Cardiac muscle cell (in vitro differentiated cells and primary cell): Measurements from ENCODE around the gene CRABP2. TPM values are rescaled to one million over a fixed set of nuclear protein-coding genes. Genes with fewer than 3 reads are reported as not detected.
A peak's percentile ranks its signal among the peaks of the same experiment; 100 is the strongest.

ENCODE experiments used
- DNase-seq, 2 donors: peaks; one replicate each; pipeline versions ENCODE4 v3.0.0 to v3.0.0-alpha.2; 2010 to 2017; ENCODE audit warnings: low read depth in 1 of 2, low spot score in 1 of 2
- H3K27ac ChIP-seq: fragments of 200-600 bp; sonication (generic); 2 replicates; pipeline ENCODE4 v1.5.1; 2016
- H3K27me3 ChIP-seq: fragments of 200-600 bp; sonication (generic); 2 replicates; pipeline ENCODE4 v1.6.0; 2016; ENCODE audit warnings: control low read depth
- H3K36me3 ChIP-seq: fragments of 200-600 bp; sonication (generic); 2 replicates; pipeline ENCODE4 v1.5.1; 2016; ENCODE audit warnings: control low read depth
- H3K4me1 ChIP-seq: fragments of 200-600 bp; sonication (generic); 2 replicates; pipeline ENCODE4 v1.8.1; 2017; ENCODE audit warnings: low read depth, mild to moderate bottlenecking, mixed run types
- H3K4me3 ChIP-seq: fragments of 200-600 bp; sonication (generic); 2 replicates; pipeline ENCODE4 v1.5.1; 2016; ENCODE audit warnings: mild to moderate bottlenecking
- H3K9me3 ChIP-seq: fragments of 200-600 bp; sonication (generic); 2 replicates; pipeline ENCODE4 v1.5.1; 2017; ENCODE audit warnings: low read depth, mild to moderate bottlenecking, control low read depth
- CTCF ChIP-seq: IDR thresholded peaks from 2 replicates; pipeline ENCODE4 v1.5.1; 2012; ENCODE audit warnings: low read depth, mild to moderate bottlenecking, low read length
- polyA plus RNA-seq: library from polyadenylated mRNA; unstranded; fragments of >200 nt; fragmentation: Nextera tagmentation; extraction: Ambion mirVana; gene quantifications from 2 replicates; pipeline ENCODE4 v1.2.1, GENCODE V29; 2016
- total RNA-seq: library from RNA; depleted of rRNA; stranded (reverse); fragments of >200 nt; gene quantifications from 2 replicates; pipeline ENCODE4 v1.2.3, GENCODE V29; 2016

The CRABP2 gene
- total and polyA plus RNA-seq, 2 experiments from 2014 or later, result 556 to 1,249 TPM

GRCh38 chr1:156690675-156691036 is 14.7 kb downstream of the CRABP2 start:
- Histone ChIP-seq H3K4me1 (peaks cover 50% of the 10 kb centered on the region), H3K4me3 (no peak overlapping the region), H3K36me3 (no peaks in the 10 kb centered on the region), H3K27me3 (no peaks in the 10 kb centered on the region), H3K27ac (peak overlapping the region; percentile 89), H3K9me3 (no peaks in the 10 kb centered on the region)
- no peak for DNase-seq
- no peak for TF ChIP-seq CTCF

GRCh38 chr1:156689953-156690674 is 15.3 kb downstream of the CRABP2 start:
- DNase-seq, result peak; percentile 53 to 68
- Histone ChIP-seq H3K9me3 (no peaks in the 10 kb centered on the region), H3K36me3 (no peaks in the 10 kb centered on the region), H3K4me3 (peak overlapping the region; percentile 24), H3K4me1 (peaks cover 50% of the 10 kb centered on the region), H3K27ac (peak overlapping the region; percentile 89), H3K27me3 (no peaks in the 10 kb centered on the region)
- no peak for TF ChIP-seq CTCF

- H3K9me3 ChIP-seq, result no peaks in the 10 kb centered on the region
- H3K36me3 ChIP-seq, result no peaks in the 10 kb centered on the region
- peak; percentile 92 for TF ChIP-seq CTCF
- H3K4me3 ChIP-seq, result peak overlapping the region; percentile 24
- peak overlapping the region; percentile 89 for H3K27ac ChIP-seq
- H3K4me1 ChIP-seq, result peaks cover 45% of the 10 kb centered on the region
- H3K27me3 ChIP-seq, result no peaks in the 10 kb centered on the region
- DNase-seq, result peak; percentile 91 to 93
These were observed 16.1 kb downstream of the CRABP2 start for GRCh38 chr1:156689035-156689952.

GRCh38 chr1:156684227-156684782 is 21.1 kb downstream of the CRABP2 start:
- TF ChIP-seq CTCF, result no peak
- peak in 1 of 2 donors; percentile 37 for DNase-seq
- Histone ChIP-seq H3K4me3 (no peak overlapping the region), H3K36me3 (no peaks in the 10 kb centered on the region), H3K9me3 (no peaks in the 10 kb centered on the region), H3K27me3 (no peaks in the 10 kb centered on the region), H3K4me1 (no peaks in the 10 kb centered on the region), H3K27ac (no peak overlapping the region)

- no peak overlapping the region for H3K27ac ChIP-seq
- no peaks in the 10 kb centered on the region for H3K27me3 ChIP-seq
- no peak for DNase-seq
- no peaks in the 10 kb centered on the region for H3K36me3 ChIP-seq
- H3K4me3 ChIP-seq, result no peak overlapping the region
- H3K4me1 ChIP-seq, result peaks cover 5% of the 10 kb centered on the region
- no peak for TF ChIP-seq CTCF
- no peaks in the 10 kb centered on the region for H3K9me3 ChIP-seq
These were observed 23.1 kb downstream of the CRABP2 start for GRCh38 chr1:156682166-156682890.
